GM18870 (cell line): ENCODE measurements around the gene NFATC2IP.
"Not testable (repeated sequence)": the region's sequence is repeated elsewhere in the genome, so short reads cannot be mapped to it uniquely, and the experiment has no call there.

ENCODE experiments used
- ATAC-seq: cut with Tn5 transposase; IDR thresholded peaks from one replicate; pipeline ENCODE4 v1.9.1; 2021; ENCODE audit warnings: moderate library complexity; ENCODE audit not compliant: unreplicated experiment

The NFATC2IP gene

DNA sequence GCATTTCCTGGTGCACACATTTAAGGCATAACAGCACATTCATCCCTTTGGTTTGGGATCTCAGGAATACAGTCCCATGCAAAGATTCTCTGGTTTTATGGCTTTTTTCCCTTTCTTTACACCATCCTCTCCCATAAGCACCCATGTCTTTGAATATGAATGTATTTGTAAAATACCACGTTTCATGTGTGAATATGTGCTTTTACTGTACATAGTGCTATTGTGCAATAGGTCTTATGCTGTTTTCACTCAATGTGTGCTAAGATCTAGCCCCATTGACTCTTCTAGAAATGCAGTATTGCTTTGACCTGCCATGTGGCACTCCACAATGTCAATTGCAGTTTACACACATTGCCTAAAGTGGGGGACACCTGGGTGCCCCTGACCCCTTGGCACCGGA is 13.8 kb downstream of the NFATC2IP start:
- ATAC-seq, result no peak

GRCh38 chr16:28967156-28967555 is 16.4 kb downstream of the NFATC2IP start:
- no peak for ATAC-seq

- ATAC-seq, result not testable (repeated sequence)
Observed at GRCh38 chr16:28969696-28970095, 19.0 kb downstream of the NFATC2IP start.

GRCh38 chr16:28974007-28974436 is 23.3 kb downstream of the NFATC2IP start:
- no peak for ATAC-seq

DNA sequence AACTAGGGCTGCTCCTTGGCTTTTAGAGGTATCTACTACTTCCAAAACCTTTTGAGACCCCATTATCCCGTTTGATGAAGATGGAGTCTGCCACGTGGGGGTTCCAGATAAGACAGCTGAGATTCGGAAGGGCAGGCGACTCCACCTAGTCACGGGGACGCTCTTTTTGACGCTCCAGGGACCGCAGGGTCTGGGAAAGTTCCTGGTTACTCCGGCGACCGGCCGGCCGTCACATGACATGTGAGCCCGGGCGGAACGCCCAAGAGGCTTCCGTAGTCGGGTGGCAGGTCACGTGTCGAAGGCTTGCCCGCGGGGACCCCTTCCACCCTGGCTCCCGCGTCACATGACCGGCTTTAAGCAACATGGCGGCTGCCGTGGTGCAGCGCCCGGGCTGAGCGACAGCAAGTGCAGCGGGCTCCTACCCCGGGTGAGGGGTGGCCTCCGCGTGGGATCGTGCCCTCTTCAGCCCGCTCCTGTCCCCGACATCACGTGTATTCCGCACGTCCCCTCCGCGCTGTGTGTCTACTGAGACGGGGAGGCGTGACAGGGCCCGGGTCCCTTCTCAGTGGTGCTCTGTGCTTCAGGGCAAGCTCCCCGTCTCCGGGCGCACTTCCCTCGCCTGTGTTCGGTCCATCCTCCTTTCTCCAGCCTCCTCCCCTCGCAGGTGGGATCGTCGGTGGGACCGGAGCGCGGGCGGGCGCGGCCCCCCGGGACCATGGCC is 23.9 kb downstream of the NFATC2IP start, which contains the start of gene SPNS1:
Gene SPNS1 (plus strand): TSS at position 342 of the 721 bp plus-strand sequence. CDS start 374 bp downstream, at position 716.
- no peak for ATAC-seq

DNA sequence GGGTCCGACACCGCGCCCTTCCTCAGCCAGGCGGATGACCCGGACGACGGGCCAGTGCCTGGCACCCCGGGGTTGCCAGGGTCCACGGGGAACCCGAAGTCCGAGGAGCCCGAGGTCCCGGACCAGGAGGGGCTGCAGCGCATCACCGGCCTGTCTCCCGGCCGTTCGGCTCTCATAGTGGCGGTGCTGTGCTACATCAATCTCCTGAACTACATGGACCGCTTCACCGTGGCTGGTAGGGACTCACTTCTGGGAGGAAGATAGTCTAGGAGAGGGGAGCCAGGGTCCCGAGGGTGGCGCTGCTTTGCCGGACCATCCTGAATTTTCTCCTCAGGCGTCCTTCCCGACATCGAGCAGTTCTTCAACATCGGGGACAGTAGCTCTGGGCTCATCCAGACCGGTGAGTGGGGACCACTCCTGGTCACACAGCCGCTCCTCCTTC is 24.4 kb downstream of the NFATC2IP start:
- ATAC-seq, result no peak

- no peak for ATAC-seq
Observed at GRCh38 chr16:28977703-28978662, 27.2 kb downstream of the NFATC2IP start.

- ATAC-seq, result not testable (repeated sequence)
Observed at GRCh38 chr16:28980330-28980729, 29.6 kb downstream of the NFATC2IP start.

- no peak for ATAC-seq
Observed at GRCh38 chr16:28980929-28981328, 30.2 kb downstream of the NFATC2IP start.

DNA sequence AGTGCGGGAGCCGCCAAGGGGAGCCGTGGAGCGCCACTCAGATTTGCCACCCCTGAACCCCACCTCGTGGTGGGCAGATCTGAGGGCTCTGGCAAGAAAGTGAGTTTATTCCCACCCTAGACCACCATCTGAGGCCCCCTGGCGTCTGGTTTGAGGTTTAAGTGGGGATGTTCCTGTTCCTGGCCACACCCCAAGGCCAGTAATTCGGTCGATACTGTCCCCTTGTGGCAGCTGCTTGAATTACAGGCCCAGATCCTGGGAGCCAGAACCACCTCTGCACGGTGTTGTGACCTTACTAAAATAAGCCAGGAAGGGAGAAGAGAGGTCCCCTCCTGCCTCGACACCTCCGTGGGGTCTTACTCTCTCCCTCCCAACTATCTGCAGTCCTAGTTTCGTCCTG is 30.8 kb downstream of the NFATC2IP start:
- ATAC-seq, result no peak

- ATAC-seq, result no peak
Observed at GRCh38 chr16:28982418-28982817, 31.7 kb downstream of the NFATC2IP start.

- no peak for ATAC-seq
Observed at GRCh38 chr16:28982949-28983348, 32.2 kb downstream of the NFATC2IP start.

- ATAC-seq, result no peak
Observed at GRCh38 chr16:28983644-28984043, 32.9 kb downstream of the NFATC2IP start.

DNA sequence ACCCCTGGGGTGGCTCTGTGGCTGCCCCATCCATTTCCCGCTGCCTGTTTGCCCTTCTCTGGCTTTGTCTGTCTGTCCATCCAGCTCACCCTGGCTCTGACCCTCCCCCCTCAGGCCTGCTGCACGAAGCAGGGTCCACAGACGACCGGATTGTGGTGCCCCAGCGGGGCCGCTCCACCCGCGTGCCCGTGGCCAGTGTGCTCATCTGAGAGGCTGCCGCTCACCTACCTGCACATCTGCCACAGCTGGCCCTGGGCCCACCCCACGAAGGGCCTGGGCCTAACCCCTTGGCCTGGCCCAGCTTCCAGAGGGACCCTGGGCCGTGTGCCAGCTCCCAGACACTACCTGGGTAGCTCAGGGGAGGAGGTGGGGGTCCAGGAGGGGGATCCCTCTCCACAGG is 33.4 kb downstream of the NFATC2IP start:
- no peak for ATAC-seq

DNA sequence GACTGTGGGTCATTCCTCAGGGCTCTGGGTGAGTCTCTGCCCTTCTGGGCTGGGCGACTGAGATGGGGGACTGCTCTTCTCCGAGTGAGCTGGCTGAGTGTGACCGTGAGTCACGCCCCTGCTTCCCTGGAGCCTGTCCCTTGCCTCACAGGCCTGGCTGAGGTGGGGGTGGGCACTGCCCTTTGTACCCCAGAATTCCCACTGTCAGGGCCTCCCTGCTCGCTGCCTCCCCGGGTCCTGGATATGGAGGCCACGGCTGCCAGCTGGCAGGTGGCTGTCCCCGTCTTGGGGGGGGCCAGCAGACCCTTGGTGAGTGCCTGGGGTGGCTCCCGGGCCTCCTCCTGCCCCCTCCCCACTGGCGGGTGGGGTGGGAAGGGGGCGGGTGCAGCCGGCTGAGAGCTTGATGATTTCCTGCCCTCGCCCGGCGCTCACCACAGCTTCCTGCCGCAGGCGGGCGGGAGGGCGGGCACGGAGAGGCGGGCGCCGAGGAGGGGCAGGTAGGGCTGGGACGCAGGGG is 33.9 kb downstream of the NFATC2IP start, which contains the start of gene LAT:
Gene LAT (plus strand): TSS at position 434 of the 517 bp plus-strand sequence. CDS start 366 bp downstream, outside the sequence.
- no peak for ATAC-seq

GRCh38 chr16:28985211-28986041 is 34.7 kb downstream of the NFATC2IP start:
- no peak for ATAC-seq

GRCh38 chr16:28986046-28986445 is 35.3 kb downstream of the NFATC2IP start:
- ATAC-seq, result no peak

GRCh38 chr16:28986492-28986891 is 35.8 kb downstream of the NFATC2IP start:
- no peak for ATAC-seq

DNA sequence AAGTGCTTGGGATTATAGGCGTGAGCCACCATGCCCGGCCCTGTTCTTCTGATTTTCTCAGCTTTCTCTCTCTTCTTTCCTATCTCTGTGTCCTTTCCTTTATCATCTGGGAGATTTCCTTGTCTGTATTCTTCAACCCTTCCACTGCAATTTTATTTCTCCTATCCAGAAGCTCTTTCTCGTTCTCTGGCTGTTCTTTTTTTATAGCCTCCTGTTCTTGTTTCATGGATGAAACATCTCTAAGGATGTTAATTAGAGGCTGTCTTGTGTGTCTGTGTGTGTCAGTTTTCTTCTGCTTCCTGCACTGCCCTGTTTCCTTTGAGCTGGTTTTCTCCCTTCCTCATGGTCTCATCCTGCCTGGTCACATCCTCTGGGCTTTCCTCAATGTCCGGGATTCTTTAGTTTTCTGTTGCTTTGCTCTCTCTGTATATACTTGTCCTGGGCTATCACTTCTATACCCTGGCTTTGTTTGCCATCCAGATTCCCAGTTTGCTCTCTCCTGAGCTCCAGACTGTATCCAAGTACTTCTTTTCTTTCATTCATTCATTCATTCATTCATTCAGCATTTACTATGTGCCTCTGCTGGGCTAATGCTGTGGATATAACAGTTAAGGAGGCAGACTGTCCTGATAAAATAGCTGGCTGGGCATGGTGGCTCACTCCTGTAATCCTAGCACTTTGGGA is 36.6 kb downstream of the NFATC2IP start:
- ATAC-seq, result no peak

- ATAC-seq, result no peak
Observed at GRCh38 chr16:28989363-28989762, 38.6 kb downstream of the NFATC2IP start.
